HG02759 (cell line): ENCODE data around the gene TRIM69.

ENCODE experiments used
- ATAC-seq: cut with Tn5 transposase; IDR thresholded peaks from one replicate; pipeline ENCODE4 v1.9.1; 2021; ENCODE audit warnings: mild to moderate bottlenecking, moderate library complexity; ENCODE audit not compliant: unreplicated experiment

Gene TRIM69

DNA sequence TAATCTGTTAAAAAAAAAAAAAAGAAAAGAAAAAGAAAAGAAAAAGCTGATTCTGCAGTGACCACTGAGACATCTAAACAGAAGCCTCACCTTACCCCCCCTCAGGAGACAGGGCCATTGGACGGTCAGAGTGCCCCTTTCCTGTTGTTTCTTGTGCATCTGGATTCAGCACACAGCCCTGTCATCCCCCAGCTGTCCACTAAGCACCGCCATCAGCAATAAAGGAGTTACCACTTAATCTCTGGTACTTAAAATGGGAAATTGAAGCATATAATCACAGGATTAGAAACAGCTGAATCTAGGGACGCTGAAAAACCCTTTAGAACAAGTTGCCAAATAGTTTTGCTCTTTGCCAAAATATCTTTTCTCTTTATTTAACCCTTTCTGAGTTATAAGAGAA is 62.5 kb downstream of the TRIM69 start:
- ATAC-seq: no peak

DNA sequence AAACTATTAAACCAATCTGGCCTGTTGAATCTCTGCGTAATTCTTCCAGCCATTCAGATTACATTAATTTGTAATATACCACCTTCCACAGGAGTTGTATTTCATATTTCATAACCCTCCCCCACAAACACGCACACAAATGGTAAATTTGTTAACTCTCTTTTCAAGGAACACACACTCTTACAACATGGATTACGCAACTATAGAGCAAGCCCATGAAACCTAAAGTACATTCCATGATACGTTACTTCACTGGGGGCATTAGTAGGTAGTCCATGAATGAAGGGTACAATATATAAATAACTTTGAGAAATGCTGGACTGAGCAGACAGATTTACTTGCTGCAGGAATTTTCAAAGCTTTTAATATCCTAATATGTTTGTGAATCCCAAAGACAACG is 65.0 kb downstream of the TRIM69 start:
- no peak for ATAC-seq

DNA sequence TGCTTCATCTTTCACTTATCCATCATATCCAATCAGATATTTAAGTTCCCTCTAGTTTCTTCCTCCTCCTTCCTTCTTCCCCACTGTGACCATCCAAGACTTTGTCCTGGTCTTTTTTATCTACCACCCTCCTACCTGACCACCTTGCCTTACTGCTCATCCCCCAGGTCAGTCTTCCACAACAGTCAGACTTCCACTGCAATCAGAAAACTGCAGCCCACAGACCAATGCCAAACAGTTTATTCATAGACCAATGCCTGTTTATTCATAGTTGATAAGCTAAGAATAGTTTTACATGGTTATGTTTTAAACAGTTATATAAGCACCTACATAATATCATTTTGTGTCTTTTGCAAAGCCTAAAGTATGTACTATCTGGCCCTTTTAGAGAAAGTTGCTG is 65.5 kb downstream of the TRIM69 start:
- ATAC-seq: no peak

DNA sequence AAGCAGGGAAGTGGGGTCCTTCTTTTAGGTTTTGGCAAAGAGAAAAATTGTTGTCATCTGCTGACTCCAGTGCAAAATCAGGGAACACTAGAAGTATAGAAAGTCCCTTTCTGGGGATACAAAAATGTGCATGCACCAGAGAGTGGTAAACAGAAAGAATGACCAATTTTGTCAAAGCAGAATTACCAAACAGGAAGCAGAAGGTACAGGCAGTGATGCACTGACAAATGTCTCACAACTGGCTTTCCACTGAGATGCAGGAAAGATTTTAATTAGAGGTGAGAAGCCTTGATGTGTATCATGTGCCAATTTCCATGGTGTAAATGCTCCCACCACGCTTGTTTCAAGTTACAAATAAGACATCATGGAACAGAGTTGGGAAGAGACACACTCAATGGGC is 66.0 kb downstream of the TRIM69 start:
- ATAC-seq: no peak

DNA sequence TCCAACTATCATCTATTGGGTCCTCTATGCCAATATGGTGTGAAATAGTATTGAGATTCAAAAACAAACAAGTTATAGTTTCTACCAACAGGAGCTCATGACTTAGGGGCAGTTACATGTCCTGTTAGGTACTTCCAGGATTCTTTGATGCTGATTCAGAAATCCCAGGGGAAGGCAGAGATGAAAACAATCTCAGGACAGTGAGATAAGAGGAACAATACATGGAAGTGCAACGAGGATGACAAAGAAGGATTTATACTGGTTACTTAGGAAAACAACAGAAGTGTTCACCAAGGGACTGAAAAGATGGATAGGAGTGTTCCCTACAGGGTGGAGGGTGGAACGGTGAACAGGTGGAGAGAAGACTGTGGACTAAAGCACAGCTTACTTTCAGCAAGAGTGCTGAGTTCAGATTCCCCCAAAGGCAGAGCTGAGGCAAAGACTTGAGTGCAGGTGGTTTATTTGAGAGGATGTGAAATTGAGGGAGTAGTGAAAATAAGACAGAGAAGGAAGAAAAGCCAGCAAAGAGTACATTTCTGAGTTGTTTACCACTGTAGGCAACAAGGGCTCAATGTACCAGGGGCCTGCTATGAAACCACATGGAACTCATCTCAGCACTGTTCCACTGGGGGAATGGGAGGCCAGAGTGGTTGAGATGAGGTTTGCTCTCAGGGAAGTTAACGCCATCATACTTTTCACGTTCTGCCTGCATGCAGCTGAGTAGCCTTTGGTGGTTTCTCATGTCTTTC is 68.1 kb downstream of the TRIM69 start:
- no peak for ATAC-seq

DNA sequence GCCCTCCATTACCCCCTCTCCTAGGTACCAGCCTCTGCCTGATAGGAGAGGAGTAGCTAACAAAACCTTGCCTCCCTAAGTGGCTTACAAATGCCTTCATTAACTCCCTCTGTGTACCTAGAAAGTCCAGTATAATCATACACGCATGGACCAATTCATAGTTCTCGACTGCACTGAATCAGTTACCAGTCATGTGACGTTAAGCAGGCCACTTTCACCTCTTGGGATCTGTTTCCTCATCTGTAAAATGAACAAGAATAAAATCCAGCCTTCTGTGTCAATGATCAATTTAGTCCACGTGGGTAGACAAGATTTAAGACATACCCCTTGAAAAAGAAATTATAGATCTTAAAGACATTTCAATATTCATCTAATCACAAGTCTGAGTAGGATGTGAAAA is 72.2 kb downstream of the TRIM69 start:
- ATAC-seq: no peak

DNA sequence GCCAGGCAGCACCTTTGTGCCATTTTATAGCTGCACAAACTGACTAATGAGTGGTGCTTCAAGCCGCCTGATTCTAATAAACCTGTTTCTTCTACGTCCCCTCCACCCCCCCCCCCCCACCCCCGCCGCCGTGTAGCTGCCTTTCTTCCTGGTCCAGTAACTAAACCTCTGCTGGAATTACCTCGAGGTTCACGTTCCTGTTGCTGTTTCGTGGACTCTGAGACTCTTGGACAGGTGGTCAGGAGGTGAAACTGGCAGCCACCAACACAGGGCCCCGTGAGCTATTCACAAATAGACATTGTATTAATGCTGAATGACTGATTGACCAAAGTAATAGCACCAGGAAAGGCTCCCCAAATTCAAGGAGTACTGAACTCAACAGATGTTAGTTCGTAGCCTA is 73.9 kb downstream of the TRIM69 start:
- no peak for ATAC-seq

DNA sequence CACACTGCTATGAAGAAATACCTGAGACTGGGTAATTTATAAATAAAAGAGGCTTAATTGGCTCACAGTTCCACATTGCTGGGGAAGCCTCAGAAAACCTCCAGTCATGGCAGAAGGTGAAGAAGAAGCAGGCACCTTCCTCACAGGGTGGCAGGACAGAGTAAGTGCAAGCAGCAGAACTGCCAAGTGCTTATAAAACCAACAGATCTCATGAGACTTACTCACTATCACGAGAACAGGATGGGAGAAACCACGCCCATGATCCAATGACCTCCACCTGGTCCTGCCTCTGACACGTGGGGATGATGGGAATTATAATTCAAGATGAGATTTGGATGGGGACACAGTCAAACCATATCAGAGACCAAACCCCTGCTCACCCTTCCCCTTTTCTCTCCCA is 75.0 kb downstream of the TRIM69 start:
- ATAC-seq: no peak

DNA sequence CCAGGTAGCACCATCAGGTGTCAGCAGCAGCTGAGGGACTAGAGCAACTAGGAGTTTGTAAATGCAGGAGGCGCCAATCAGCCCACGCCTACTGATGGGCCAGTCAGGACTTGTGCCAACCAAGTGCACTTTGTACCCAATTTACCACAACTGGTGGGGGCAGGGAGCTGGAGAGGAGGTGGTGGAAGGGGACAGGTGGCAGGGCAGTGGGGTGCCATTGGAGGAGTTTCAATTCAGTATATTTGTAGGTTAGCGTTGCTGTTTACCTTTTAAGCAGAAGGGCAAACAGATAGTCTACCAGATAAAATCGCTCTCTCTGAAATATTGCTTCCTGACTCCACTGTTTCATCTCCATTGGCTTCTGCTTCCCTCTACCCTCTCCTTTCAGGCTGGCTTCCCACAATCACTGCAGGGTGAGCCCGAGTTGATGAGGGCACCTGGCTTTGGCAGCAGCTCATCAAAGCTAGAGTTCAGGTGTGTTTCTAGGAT is 75.7 kb downstream of the TRIM69 start:
- ATAC-seq: no peak

DNA sequence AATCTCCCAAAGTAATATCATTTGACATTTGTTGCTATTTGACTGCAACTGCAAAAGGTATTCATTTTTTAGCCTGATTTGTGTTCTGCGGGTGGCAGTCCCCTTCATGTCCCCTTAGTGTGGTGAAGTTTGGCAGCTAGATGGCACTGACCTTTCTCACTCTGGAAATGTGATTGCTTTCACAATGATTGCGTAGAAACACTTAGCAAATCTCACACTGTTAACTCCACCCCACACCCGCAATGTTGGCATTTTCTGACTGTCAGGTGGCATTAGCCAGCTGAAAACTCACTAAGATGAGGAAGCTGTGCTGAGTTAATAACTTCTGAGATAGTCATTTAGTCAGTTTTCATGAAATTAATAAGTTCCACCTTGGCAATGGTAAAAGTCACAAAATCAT is 76.9 kb downstream of the TRIM69 start:
- no peak for ATAC-seq
